ENCODE results near the gene BRWD1.

Gene BRWD1

DNA sequence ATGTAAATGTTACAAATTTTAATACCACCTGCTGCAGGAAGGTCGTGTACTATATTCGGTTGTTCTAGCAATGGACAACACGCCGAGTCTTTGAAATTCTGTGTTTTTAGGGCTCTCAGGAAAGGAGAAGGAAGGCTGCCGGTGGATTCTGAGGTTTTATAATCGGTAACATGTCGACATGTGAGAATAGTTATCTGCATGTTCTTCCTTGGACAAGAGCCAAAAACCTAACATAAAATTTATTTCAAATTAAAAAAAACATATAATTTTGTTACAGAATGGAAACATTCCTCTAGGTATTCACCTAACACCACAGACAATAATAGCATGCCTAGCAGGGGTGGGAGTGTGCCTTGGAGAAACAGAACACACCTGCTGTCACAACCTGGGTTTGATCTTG lies 135.0 kb downstream of the BRWD1 start:
- H3K27ac ChIP-seq (ENCODE audit: low read depth, low read length) = no peak overlapping the region
- no peak for TF ChIP-seq EZH2phosphoT487 (conservative IDR thresholded peaks at IDR 0.05; ENCODE audit: low read length)
- TF ChIP-seq, protein P1, sequence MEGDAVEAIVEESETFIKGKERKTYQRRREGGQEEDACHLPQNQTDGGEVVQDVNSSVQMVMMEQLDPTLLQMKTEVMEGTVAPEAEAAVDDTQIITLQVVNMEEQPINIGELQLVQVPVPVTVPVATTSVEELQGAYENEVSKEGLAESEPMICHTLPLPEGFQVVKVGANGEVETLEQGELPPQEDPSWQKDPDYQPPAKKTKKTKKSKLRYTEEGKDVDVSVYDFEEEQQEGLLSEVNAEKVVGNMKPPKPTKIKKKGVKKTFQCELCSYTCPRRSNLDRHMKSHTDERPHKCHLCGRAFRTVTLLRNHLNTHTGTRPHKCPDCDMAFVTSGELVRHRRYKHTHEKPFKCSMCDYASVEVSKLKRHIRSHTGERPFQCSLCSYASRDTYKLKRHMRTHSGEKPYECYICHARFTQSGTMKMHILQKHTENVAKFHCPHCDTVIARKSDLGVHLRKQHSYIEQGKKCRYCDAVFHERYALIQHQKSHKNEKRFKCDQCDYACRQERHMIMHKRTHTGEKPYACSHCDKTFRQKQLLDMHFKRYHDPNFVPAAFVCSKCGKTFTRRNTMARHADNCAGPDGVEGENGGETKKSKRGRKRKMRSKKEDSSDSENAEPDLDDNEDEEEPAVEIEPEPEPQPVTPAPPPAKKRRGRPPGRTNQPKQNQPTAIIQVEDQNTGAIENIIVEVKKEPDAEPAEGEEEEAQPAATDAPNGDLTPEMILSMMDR (IDR thresholded peaks at IDR 0.05; ENCODE audit: insufficient read depth, low read length, poor library complexity, severe bottlenecking) = no peak
- H2AFZ ChIP-seq (ENCODE audit: low read depth, low read length, severe bottlenecking) = no peak overlapping the region
- H3K4me2 ChIP-seq (ENCODE audit: low read depth, low read length, poor library complexity, severe bottlenecking) = no peak overlapping the region
- H3K36me3 ChIP-seq (ENCODE audit: low read length) = peaks cover 41% of the 10 kb centered on the region
- H3K9me3 ChIP-seq (ENCODE audit: insufficient read depth, low read length) = no peaks in the 10 kb centered on the region
- peaks cover 50% of the 10 kb centered on the region for H3K79me2 ChIP-seq (ENCODE audit: insufficient read depth, low read length)
- peaks cover 3% of the 10 kb centered on the region; the same call in 1 of the 2 replicates for H4K20me1 ChIP-seq (ENCODE audit: low read depth, low read length)
- no peaks in the 10 kb centered on the region; the same call in 1 of the 2 replicates for H3F3A ChIP-seq (ENCODE audit: insufficient read depth)
- no peak overlapping the region for H3K9ac ChIP-seq (ENCODE audit: low read length)
- no peaks in the 10 kb centered on the region for H3K27me3 ChIP-seq (ENCODE audit: low read length)
- no peak overlapping the region for H3K4me3 ChIP-seq (ENCODE audit: insufficient read depth, low read length, poor library complexity, severe bottlenecking)
- no peaks in the 10 kb centered on the region for H3K9me2 ChIP-seq (replicated peaks; ENCODE audit: insufficient read depth, low read length)

- Histone ChIP-seq H3K27me3 (ENCODE audit: low read length) (no peaks in the 10 kb centered on the region), H3K36me3 (ENCODE audit: low read length) (peaks cover 41% of the 10 kb centered on the region), H3K9me3 (ENCODE audit: insufficient read depth, low read length) (no peaks in the 10 kb centered on the region), H3K9me2 (replicated peaks; ENCODE audit: insufficient read depth, low read length) (no peaks in the 10 kb centered on the region), H3K27ac (ENCODE audit: low read depth, low read length) (no peak overlapping the region), H2AFZ (ENCODE audit: low read depth, low read length, severe bottlenecking) (no peak overlapping the region), H3K4me2 (ENCODE audit: low read depth, low read length, poor library complexity, severe bottlenecking) (no peak overlapping the region), H3F3A (ENCODE audit: insufficient read depth) (no peaks in the 10 kb centered on the region), H4K20me1 (ENCODE audit: low read depth, low read length) (no peaks in the 10 kb centered on the region), H3K79me2 (ENCODE audit: insufficient read depth, low read length) (peaks cover 30% of the 10 kb centered on the region), H3K4me3 (ENCODE audit: insufficient read depth, low read length, poor library complexity, severe bottlenecking) (no peak overlapping the region), H3K9ac (ENCODE audit: low read length) (no peak overlapping the region)
- no peak for TF ChIP-seq EZH2phosphoT487 (conservative IDR thresholded peaks at IDR 0.05; ENCODE audit: low read length)
- TF ChIP-seq, protein P1 (IDR thresholded peaks at IDR 0.05; ENCODE audit: insufficient read depth, low read length, poor library complexity, severe bottlenecking) = no peak
Observed at GRCh38 chr21:39176271-39176709, 137.1 kb downstream of the BRWD1 start.

- Histone ChIP-seq H3K79me2 (ENCODE audit: insufficient read depth, low read length) (peaks cover 24% of the 10 kb centered on the region), H3K4me3 (ENCODE audit: insufficient read depth, low read length, poor library complexity, severe bottlenecking) (no peak overlapping the region), H3K27ac (ENCODE audit: low read depth, low read length) (no peak overlapping the region), H4K20me1 (ENCODE audit: low read depth, low read length) (no peaks in the 10 kb centered on the region), H3K9me3 (ENCODE audit: insufficient read depth, low read length) (no peaks in the 10 kb centered on the region), H2AFZ (ENCODE audit: low read depth, low read length, severe bottlenecking) (no peak overlapping the region), H3K4me2 (ENCODE audit: low read depth, low read length, poor library complexity, severe bottlenecking) (no peak overlapping the region), H3K27me3 (ENCODE audit: low read length) (no peaks in the 10 kb centered on the region), H3F3A (ENCODE audit: insufficient read depth) (no peaks in the 10 kb centered on the region), H3K36me3 (ENCODE audit: low read length) (peaks cover 41% of the 10 kb centered on the region), H3K9ac (ENCODE audit: low read length) (no peak overlapping the region), H3K9me2 (replicated peaks; ENCODE audit: insufficient read depth, low read length) (no peaks in the 10 kb centered on the region)
- TF ChIP-seq, protein P1 (IDR thresholded peaks at IDR 0.05; ENCODE audit: insufficient read depth, low read length, poor library complexity, severe bottlenecking) = no peak
- no peak for TF ChIP-seq EZH2phosphoT487 (conservative IDR thresholded peaks at IDR 0.05; ENCODE audit: low read length)
Observed at GRCh38 chr21:39175665-39176064, 137.8 kb downstream of the BRWD1 start.
